Activated CD8-positive, alpha-beta memory T cell treated with anti-CD3 and anti-CD28 coated beads for 4 hours (primary cell): ENCODE data around the gene LEPROT.
"Not testable (repeated sequence)": the region's sequence is repeated elsewhere in the genome, so short reads cannot be mapped to it uniquely, and the experiment has no call there.

Source experiments
- DNase-seq, 2 donors: peaks; one replicate each; pipeline ENCODE4 v3.0.0-alpha.2; 2020; ENCODE audit warnings: low read depth in 2 of 2

The LEPROT gene, protein sequence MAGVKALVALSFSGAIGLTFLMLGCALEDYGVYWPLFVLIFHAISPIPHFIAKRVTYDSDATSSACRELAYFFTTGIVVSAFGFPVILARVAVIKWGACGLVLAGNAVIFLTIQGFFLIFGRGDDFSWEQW

DNA sequence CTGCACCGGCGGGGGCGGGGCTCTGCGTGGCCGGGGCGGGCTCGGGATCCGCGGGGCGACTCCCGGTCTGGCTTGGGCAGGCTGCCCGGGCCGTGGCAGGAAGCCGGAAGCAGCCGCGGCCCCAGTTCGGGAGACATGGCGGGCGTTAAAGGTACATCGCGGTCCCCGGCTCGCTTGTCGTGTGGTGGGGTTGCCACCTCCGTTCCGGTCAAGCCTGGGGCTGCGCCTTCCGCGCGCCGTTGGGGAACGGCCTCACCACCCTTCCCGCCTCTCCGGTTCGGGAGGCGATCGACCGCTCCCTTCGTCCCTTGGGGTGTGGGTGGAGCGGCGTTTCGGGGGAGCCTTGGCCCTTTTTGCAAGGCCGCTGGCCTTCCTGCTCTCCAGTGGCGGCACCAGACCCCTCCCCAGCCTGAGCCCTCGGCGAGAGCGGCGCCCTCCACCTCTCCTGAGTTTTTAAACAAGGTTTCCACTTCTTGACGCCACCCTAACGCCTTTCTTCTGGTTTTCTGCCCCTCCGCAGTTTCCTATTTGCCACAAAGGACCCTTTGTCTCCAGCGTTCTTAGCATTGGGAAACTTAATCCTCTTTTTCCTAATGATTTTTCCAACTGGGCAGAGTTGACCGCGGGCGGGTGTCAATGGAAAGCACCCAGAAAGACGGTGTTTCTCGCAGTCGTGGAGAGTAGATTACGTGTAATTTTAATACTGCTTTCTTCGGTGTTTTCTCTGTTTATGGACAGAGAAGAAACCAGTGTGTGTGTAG lies at the start of gene LEPROT, which contains the start of gene LEPR:
Gene LEPROT (plus strand): TSS at position 79 of the 761 bp plus-strand sequence. CDS start 57 bp downstream, at position 136.
Gene LEPR (plus strand): TSS at position 79 of the 761 bp plus-strand sequence. CDS start 144,898 bp downstream, outside the sequence.
- no peak for DNase-seq

DNA sequence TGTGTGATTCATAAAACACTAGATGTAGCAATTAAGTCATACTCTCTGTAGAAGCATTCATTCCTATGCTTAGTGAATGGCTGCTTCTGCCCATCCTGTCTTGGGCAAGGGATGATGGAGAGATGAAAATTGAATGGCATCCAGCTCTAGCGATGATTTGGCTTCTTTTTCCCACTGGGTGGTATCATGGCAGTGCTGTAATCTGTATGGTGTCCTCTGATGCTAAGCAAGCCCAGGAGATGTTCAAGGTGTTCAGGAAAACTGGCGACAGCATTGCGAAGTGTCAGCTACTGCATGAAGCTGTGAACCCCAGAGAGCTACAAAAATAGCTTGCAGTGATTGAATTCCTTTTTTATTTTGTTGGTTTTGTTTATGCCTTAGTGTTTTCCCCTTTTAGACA lies 48.9 kb upstream of the LEPROT start:
- no peak for DNase-seq

DNA sequence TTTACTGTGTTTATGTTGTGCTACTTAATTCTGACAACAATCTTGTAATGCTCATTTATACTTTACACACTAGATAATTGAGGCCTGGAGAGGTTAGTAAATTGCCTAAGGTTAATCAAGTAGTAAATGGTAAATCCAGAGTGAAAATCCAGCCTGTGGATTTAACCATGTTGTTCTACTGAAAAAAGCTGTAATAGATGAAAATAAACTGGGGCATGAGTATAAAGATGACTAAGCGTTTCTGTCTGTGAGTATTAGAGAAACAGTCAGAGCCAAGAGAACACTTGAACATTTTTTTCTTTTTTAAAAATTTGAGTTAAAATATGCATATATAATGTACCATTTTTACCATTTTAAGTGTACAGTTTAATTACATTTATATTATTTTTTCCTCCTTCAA lies 47.9 kb upstream of the LEPROT start:
- DNase-seq = no peak

DNA sequence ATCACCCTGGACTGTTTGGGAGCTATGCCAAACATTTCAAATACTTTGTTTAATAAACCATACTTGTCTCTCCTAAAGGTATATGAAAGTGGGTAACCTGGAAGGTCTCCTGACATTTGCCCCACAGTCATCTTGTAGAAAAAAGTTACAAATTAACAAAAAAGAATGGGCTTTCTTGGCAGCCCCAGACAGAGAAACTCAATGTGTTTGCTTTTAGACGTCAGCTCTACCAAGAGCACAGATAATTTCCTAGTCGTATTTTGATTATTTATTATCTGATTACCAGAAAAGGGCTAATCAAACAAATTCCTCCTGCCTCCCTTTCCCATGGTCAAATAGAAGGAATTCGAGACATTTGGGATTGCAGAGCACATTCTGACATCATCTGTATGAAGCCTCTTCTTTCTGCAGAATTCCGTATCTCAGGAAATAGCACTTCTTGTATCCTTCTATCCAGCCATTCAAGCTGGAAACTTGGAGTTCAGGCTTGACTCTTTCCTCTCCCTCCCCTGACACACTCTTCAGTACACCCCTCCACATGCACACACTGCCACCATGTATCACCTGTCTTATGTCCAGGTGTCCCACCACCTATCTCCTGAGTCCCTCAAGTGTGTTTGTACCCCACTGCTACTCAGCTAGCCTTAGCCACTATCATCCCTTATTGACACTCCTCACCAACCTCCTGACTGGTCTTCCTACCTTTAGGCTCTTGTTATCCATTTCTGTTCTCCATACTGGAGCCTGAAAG lies 42.8 kb upstream of the LEPROT start:
- DNase-seq = no peak

DNA sequence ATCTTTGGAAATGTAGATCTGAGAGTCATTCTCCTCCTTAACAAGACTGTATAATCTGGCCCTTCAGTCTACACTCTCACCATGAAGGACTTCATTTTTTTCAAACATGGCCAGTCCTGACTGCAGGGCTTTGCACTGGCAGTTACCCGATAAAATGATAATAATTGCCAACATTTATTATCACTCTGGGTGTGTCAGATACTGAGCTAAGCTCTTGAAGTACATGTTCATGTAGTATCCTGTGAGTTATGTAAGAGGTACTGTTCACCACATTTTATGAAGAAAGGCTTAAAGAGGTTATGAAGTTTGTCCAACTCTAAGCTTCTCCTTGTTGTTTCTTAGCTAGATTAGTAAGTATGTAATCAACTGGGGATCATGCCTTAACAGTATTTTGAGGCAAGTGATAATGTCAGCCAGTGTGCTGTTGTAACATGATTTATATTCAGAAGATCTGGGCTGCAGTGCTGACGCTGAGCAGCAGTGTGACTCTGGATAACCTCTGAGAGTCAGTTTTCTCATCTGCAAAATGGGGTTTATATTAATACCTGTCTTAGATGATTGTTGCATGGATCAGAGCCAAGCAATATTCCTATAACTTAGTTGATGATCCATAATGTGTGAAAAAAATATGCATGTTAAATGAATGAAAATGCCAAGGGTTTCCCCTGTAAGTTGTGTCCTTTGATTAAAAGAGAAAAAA lies 42.1 kb upstream of the LEPROT start:
- DNase-seq = no peak

DNA sequence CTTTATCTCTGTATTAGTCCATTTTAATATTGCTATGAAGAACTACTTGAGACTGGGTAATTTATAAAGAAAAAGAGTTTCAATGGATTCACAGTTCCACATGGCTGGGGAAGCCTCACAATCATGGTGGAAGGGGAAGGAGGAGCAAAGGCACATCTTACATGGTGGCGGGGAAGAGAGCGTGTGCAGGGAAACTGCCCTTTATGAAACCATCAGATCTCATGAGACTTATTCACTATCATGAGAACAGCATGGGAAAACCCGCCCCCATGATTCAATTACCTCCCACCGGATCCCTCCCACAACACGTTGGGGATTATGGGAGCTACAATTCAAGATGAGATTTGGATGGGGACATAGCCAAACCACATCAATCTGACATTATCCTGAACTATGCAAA lies 36.0 kb upstream of the LEPROT start:
- not testable (repeated sequence) for DNase-seq

DNA sequence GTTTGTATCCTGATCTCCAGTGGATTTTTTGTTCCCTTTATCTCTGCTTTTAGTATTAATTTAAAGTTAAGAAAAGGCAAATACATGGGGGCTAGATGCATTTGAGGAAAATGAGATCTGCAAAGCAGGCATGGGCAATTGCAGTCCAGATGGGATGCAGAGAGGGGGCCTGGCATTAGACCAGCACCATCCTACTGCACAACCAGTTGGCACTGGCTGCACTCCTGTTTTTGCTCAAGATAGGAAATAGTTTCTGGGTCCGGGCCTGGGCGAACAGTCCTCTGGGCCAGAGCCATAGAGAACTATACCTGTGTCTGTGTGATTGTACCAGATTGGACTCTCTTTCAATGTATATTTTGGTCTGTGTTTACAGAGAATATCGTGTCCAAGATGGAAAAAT lies 34.0 kb upstream of the LEPROT start:
- no peak for DNase-seq

DNA sequence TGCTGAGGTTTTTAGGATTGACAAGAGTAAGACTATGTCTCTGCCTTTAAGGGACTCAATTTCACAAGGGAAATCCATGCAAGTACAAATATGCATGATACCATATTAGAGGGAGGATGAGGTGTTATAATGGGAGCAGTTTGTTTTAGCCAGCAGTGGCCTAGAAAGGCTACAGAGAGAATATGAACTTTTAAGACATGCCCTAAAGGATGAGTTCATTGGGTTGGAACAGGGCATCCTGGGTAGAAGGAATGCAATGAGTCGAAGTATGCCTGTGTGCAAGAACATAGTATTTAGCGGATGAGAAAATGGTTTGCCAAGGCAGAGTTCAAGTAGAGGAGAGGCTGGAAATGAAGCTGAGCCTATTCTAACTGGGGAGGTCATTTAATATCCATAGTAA lies 32.6 kb upstream of the LEPROT start:
- no peak for DNase-seq

DNA sequence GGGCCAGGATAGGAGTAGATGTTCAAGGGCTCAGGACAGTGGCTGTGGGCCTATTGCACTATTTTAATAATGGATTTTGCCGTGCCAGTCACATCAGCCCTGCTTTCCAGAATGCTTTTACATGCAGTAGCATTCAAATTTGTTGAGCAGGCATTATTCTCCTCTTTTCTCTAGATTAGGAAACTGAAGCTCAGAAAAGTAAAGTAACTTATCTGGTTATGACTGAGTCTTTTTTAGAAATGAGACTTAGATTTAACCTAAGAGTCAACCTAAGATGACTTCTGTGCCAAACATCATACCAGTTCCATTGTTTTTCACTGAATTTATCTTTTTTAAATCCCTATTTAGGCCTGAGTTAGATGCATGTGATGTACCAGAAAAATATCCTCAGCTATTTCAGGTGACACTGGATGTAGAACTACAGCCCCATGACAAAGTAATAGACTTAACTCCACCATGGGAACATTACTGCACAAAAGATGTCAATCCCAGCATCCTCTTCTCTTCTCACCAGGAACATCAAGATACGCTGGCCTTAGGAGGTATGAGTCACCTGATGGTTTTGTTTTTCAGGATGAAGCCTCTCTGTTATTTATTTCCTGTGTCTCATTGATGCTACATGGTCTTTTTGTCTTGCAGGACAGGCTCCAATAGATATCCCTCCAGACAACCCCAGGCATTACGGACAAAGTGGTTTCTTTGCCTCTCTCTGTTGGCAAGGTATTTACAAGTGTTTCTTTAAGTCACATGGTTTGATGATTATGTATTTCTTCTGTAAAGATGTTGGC lies 31.4 kb upstream of the LEPROT start:
- DNase-seq = no peak

DNA sequence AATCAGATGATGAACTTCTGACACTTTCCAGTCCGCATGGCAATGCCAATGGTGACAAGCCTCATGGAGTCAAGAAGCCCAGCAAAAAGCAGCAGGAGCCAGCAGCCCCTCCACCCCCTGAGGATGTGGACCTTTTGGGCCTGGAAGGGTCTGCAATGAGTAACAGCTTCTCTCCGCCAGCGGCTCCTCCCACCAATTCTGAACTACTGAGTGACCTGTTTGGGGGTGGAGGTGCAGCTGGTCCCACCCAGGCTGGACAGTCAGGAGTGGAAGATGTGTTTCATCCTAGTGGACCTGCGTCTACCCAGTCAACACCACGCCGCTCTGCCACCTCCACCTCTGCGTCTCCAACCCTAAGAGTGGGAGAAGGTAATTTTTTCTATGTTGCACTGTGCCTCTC lies 28.0 kb upstream of the LEPROT start:
- DNase-seq = no peak

DNA sequence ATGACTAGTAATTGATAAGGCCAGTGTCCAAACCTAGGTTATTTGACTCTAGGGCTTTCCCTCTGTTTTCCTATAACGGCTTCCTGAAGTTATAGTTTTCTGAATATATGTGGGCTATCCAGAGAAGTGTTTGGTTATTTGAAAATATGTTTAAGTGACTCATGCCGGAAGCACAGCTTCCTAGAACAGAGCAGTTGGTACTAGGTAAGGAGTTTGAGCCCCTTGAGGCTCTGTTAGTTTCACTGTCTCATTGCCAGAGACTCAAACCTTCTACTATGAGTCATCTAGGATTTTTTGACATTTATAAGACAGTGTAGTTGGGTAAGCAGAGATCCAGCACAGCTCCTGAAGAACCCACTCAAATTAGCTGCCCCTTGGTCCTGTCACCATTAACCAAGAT lies 27.1 kb upstream of the LEPROT start:
- DNase-seq = no peak

DNA sequence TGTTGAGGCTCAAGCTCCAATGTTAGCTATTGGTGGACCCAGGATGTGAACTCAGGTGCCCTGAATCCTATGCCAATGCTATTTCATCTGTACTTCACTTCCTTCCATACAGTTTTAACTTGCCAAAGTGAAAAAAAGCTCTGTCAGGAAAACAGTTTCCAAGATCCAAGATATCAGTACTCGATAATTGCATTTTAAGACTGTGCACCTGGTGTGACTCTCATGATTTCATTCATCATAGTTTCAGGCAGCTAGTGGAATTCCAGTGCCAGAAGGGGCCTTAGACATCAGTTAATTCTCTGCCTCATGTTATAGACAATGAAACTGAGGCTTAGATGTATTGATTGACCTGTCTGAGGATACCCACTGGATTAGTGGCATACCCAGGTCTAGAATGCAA lies 26.5 kb upstream of the LEPROT start:
- DNase-seq = no peak

DNA sequence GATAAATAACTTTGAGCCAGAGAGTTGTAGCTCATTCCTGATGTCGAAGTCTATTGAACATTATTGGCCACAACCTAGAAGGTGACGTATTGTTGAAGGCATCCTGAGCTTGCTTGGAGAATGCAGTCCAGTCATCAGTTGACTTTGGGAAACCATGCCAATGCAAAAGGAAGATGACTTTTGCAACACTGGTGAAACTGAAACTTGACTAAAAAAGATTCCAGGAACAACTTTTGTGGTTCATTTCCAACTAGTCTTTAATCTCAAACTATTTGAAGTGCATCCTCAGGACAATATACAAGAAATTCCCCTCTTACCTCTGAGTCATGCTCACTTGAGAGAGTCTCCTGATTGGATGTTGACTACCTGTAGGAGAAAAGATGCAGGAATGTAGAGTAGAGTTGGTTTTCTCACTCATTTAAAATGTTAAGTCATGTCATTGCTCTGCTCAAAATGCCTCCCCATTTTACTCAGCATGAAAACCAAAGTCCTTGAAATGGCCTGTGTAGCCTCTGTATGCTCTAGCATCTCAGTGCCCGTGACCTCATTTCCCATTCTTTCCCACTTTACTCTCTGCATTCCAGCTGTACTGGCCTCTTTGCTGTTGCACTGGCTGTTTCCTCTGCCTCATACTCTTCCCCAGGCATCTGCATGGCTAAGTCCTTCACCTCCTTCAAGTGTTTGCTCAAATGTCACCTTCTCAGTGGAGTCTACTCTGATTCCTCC lies 24.4 kb upstream of the LEPROT start:
- no peak for DNase-seq

DNA sequence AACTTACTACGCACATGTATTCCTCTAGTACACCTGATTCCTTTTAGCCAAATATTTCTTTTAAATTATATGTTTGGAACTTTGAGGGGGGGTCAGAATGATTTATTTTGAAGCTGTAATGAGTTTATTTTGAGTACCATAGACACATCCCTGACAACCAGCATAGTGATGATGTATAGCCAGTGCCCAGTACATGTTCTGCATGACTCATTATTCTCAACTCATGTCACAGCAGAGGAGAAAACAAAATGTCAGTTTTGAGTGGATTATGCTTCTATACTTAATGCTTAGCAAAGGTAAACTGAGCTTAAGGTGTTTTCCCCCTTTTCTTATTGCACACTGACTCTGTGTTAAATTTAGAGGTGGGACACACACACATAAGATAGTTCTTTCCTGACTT lies 22.4 kb upstream of the LEPROT start:
- no peak for DNase-seq

DNA sequence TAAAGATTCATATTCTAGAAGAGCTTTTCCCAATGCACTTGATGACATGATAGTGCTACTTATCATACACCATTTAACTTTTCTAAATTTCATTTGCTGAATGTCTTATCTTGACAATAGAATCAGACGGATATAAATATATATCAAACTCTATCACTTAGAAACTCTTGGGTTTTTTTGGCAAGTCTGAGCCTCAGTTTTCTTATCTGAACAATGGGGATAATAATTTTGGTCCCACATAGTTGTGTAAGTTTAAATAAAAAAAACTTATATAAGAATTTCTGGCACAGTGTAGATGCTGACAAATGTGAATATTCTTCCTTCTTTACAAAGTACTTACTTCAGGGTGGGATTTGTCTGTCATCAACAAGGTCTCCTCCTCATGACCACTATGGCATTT lies 21.5 kb upstream of the LEPROT start:
- no peak for DNase-seq

DNA sequence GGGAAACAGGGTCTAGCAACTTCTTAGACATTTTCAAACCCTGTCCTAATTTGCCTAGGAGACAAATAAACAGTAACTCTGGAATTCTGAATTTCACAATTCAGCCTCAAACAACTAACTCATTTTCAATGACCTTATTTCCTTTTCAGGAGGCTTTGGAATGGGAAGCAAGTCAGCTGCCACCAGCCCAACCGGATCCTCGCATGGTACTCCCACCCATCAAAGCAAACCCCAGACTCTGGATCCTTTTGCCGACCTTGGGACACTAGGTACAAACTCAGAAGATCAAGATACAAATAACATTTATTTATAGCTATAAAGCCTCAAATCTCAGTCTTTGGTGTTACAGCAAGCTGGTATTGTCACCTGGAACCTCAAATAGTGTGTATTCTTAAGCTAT lies 18.9 kb upstream of the LEPROT start:
- no peak for DNase-seq

DNA sequence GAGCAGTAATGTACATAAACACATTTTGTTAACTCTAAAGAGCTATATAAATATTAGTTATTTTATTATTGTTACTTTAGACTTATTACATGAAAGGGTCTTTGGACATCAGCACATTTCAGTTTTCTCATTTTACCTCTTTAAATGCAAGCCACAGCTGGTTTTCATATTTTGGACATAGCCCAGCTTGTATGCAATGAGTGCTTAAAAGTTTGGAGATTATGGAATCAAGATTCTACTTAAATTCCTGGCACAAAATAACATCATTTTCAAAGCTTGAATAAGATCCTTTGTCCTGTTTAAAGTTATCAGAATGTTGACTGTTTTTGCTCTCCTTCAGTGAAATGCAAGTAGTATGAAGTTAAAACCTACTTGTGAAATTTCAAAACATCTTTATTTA lies 15.5 kb upstream of the LEPROT start:
- no peak for DNase-seq

DNA sequence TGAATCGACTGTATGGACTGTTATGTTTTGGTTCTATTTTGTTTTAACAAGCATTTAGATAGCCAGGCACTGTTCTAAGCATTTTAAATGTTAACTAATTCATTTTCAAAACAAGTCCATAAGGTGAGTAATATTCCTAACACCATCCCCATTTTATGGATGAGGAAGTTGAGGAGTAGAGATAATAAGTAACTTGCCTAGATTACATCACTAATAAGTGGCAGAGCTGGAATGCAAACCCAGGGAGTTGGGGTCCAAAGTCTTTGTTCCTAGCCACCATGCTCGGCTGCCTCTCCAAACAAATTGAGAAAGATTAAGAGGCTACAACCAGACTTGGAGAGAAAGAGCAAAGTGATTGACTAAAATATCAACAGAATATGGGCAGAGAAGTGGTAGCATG lies 12.6 kb upstream of the LEPROT start:
- DNase-seq = no peak

DNA sequence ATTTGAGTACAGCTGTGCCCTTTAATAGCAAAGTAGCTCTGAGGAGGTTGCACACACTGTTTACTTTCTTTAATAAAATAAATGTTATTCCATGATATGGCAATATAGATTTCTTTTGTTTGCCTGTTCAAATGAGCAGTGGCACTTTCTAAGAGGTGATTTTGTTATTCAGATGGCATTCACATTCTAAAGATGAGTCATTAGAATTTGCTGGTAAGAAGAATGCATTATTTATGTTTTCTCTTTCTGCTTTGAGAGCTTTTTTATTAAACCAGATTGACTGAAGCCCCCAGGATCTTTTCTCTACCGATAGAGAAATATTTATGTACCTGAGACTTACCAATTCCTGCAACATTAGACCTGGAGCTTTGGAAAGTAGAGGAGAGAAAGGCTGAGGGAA lies 11.2 kb upstream of the LEPROT start:
- DNase-seq = no peak

DNA sequence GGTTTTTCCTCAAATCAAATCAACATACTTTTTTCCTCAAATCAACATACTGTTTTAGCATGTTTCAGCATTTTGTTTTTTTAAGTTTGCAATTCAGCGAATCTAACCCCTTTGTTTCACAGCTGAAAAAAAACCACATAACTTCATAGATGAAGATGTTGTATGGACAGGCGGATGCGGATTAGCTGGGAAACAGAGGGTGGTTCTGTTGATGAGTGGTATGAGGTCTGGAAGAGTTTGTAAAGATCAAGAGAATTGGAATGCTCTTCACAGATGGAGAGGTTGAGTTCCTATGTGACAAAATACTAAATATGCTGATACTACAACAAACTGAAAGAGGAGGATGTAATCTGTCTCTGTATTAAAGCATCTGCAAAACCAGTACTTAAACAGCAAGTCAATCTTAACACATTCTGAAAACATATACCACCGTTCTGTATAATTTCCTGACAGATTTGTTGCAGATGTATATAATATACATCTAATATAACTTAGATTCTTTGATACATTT lies 10.6 kb upstream of the LEPROT start:
- no peak for DNase-seq
